ENCODE measurements around the gene NAT14. TPM values are rescaled to one million over a fixed set of nuclear protein-coding genes. Genes with fewer than 3 reads are reported as not detected.

The NAT14 gene
- total and polyA plus RNA-seq, 2 donors (not counting 3 experiments of a cell fraction or from before 2014, with no cell fraction given), result 39.1 to 44.7 TPM

DNA sequence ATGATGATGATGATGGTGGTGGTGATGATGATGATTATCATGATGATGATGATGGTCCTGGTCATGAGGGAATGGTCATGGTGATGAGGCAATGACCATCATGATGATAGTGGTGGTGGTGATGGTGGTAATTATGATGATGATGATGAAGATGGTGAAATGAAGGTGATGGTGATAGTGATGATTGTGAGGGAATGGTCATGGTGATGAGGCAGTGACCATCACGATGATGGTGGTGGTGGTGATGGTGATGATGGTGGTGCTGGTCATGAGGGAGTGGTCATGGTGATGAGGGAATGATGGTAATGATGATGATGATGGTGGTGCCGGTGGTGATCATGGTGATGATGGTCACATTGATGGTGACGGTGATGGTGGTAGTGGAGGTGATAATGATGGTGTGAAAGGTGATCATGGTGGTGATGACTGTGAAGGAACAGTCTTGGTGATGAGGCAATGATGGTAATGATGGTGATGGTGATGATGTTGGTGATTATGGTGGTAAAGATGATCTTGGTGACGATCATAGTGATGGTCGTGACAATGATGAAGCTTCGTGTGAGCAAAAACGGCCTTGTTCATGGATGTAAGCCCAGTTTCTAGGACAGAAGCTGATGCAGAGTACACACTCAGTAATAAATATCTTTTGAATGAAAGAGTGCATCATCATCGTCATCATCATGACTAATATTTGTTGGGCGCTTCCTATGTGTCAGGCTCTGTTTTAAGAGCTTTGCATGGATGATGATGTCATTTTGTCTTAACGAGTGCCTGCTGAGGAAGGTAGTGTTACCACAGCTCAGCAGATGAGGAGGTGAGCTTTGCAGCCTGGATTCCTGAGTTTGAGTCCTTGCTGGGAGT lies 34.7 kb downstream of the NAT14 start:
- CTCF ChIA-PET, result interaction anchor here (0.9 to 1.3 kb wide), 4 partner anchors 16 to 378 kb away, joined by 3 to 8 read pairs (median 6); partner anchors contain the start of genes FIZ1 and ZNF865
- TF ChIP-seq FOS (IDR thresholded peaks at IDR 0.05; ENCODE audit: borderline replicate concordance, insufficient read depth, low read length), result peak; percentile 26
- peak; percentile 56 for TF ChIP-seq JUN (IDR thresholded peaks at IDR 0.05; ENCODE audit: borderline replicate concordance, insufficient read depth, insufficient read length, low read depth)
- no peak for TF ChIP-seq POLR2AphosphoS5 (IDR thresholded peaks at IDR 0.05; ENCODE audit: insufficient read depth, low read depth, low read length)
- Histone ChIP-seq H3K4me2 (ENCODE audit: insufficient read depth, low read length) (no peak overlapping the region), H3K4me1 (ENCODE audit: control insufficient read depth, extremely low read depth, insufficient read depth, low read length) (no peaks in the 10 kb centered on the region), H3K27ac (ENCODE audit: insufficient read depth, low read depth, low read length) (no peak overlapping the region), H2AFZ (ENCODE audit: low read depth, low read length) (no peak overlapping the region), H3K27me3 (ENCODE audit: control insufficient read depth in 2 of 2, insufficient read depth in 2 of 2, low read length in 2 of 2) (no peaks in the 10 kb centered on the region), H4K20me1 (replicated peaks; ENCODE audit: control insufficient read depth, extremely low read depth, insufficient read depth, low read length) (no peaks in the 10 kb centered on the region), H3K9me3 (replicated peaks; ENCODE audit: control insufficient read depth, insufficient read depth, low read length) (no peaks in the 10 kb centered on the region), H3K9ac (replicated peaks; ENCODE audit: extremely low read depth, insufficient read depth, low read length) (no peak overlapping the region), H3K36me3 (ENCODE audit: control insufficient read depth in 2 of 2, extremely low read depth in 1 of 2, insufficient read depth in 2 of 2, low read length in 2 of 2) (no peaks in the 10 kb centered on the region), H3K4me3 (replicated peaks in 1 of 3; ENCODE audit: insufficient read depth in 1 of 3, low read depth in 1 of 3, low read length in 3 of 3) (no peak overlapping the region), H3K9me1 (replicated peaks; ENCODE audit: control insufficient read depth, extremely low read depth, insufficient read depth, low read length) (no peaks in the 10 kb centered on the region), H3K79me2 (ENCODE audit: control insufficient read depth, insufficient read depth, low read length) (no peaks in the 10 kb centered on the region)
- POLR2A ChIA-PET, result interaction anchor here (0.6 kb wide), 2 partner anchors 15 to 111 kb away, joined by 3 to 4 read pairs; no protein-coding TSS in a partner anchor
- intact Hi-C loops (cut with micrococcal nuclease) (no loop called here), dilution Hi-C loops (cut with MboI; ENCODE audit: extremely low pct_ligation_motif_present, low sequenced_read_pairs) (loop anchor here (10.0 kb wide), 1 partner anchor 85 kb away; the partner anchor contains the start of genes ZNF524 and ZNF865)
- FAIRE-seq (peak; percentile 12), DNase-seq (ENCODE audit: low read depth, low spot score) (no peak)
- no TSS peak for BruUV-seq (replicated peaks)

GRCh38 chr19:55520691-55521292 lies 35.8 kb downstream of the NAT14 start:
- ChIA-PET CTCF (interaction anchor here (1.0 to 1.3 kb wide), 3 partner anchors 17 to 379 kb away, joined by 3 to 7 read pairs (median 5); partner anchors contain the start of gene FIZ1), POLR2A (no interaction called here)
- TF ChIP-seq FOS (IDR thresholded peaks at IDR 0.05; ENCODE audit: borderline replicate concordance, insufficient read depth, low read length) (no peak), MYC (IDR thresholded peaks at IDR 0.05; ENCODE audit: low read depth, low read length) (no peak), POLR2A (IDR thresholded peaks at IDR 0.05; ENCODE audit: low read depth, low read length) (no peak), POLR2AphosphoS5 (IDR thresholded peaks at IDR 0.05; ENCODE audit: insufficient read depth, low read depth, low read length) (no peak), GATA2 (IDR thresholded peaks at IDR 0.05; ENCODE audit: insufficient read depth, insufficient read length, low read depth, low read length) (no peak), JUN (IDR thresholded peaks at IDR 0.05; ENCODE audit: borderline replicate concordance, insufficient read depth, insufficient read length, low read depth) (no peak), EZH2 (IDR thresholded peaks at IDR 0.05; ENCODE audit: borderline replicate concordance, low read depth, low read length, severe bottlenecking) (no peak)
- TF ChIP-seq, protein P1, sequence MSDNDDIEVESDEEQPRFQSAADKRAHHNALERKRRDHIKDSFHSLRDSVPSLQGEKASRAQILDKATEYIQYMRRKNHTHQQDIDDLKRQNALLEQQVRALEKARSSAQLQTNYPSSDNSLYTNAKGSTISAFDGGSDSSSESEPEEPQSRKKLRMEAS (IDR thresholded peaks at IDR 0.05; ENCODE audit: insufficient read depth, insufficient read length), result no peak
- TF ChIP-seq, protein P2, sequence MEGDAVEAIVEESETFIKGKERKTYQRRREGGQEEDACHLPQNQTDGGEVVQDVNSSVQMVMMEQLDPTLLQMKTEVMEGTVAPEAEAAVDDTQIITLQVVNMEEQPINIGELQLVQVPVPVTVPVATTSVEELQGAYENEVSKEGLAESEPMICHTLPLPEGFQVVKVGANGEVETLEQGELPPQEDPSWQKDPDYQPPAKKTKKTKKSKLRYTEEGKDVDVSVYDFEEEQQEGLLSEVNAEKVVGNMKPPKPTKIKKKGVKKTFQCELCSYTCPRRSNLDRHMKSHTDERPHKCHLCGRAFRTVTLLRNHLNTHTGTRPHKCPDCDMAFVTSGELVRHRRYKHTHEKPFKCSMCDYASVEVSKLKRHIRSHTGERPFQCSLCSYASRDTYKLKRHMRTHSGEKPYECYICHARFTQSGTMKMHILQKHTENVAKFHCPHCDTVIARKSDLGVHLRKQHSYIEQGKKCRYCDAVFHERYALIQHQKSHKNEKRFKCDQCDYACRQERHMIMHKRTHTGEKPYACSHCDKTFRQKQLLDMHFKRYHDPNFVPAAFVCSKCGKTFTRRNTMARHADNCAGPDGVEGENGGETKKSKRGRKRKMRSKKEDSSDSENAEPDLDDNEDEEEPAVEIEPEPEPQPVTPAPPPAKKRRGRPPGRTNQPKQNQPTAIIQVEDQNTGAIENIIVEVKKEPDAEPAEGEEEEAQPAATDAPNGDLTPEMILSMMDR (IDR thresholded peaks at IDR 0.05; ENCODE audit: extremely low read depth in 1 of 2, insufficient read depth in 1 of 2, low read depth in 1 of 2, low read length in 2 of 2), result no peak
- no peaks in the 10 kb centered on the region for H4K20me1 ChIP-seq (replicated peaks; ENCODE audit: control insufficient read depth, extremely low read depth, insufficient read depth, low read length)
- H3K4me2 ChIP-seq (ENCODE audit: insufficient read depth, low read length), result no peak overlapping the region
- no peaks in the 10 kb centered on the region for H3K36me3 ChIP-seq (ENCODE audit: control insufficient read depth in 2 of 2, extremely low read depth in 1 of 2, insufficient read depth in 2 of 2, low read length in 2 of 2)
- no TSS peak for BruUV-seq (replicated peaks)
- H3K4me1 ChIP-seq (ENCODE audit: control insufficient read depth, extremely low read depth, insufficient read depth, low read length), result no peaks in the 10 kb centered on the region
- H3K9me1 ChIP-seq (replicated peaks; ENCODE audit: control insufficient read depth, extremely low read depth, insufficient read depth, low read length), result no peaks in the 10 kb centered on the region
- no peak overlapping the region for H3K27ac ChIP-seq (ENCODE audit: insufficient read depth, low read depth, low read length)
- no peak overlapping the region for H3K9ac ChIP-seq (replicated peaks; ENCODE audit: extremely low read depth, insufficient read depth, low read length)
- no peaks in the 10 kb centered on the region for H3K27me3 ChIP-seq (ENCODE audit: control insufficient read depth in 2 of 2, insufficient read depth in 2 of 2, low read length in 2 of 2)
- intact Hi-C loops (cut with micrococcal nuclease), result no loop called here
- H2AFZ ChIP-seq (ENCODE audit: low read depth, low read length), result no peak overlapping the region
- dilution Hi-C loops (cut with MboI; ENCODE audit: extremely low pct_ligation_motif_present, low sequenced_read_pairs), result no loop called here
- H3K79me2 ChIP-seq (ENCODE audit: control insufficient read depth, insufficient read depth, low read length), result no peaks in the 10 kb centered on the region
- no peak for DNase-seq (ENCODE audit: low read depth, low spot score)
- FAIRE-seq, result no peak
- H3K4me3 ChIP-seq (replicated peaks in 1 of 3; ENCODE audit: insufficient read depth in 1 of 3, low read depth in 1 of 3, low read length in 3 of 3), result no peak overlapping the region
- no peaks in the 10 kb centered on the region for H3K9me3 ChIP-seq (replicated peaks; ENCODE audit: control insufficient read depth, insufficient read depth, low read length)
